Endothelial cell of umbilical vein (primary cell): Measurements from ENCODE around the gene ZNF740. TPM values are rescaled to one million over a fixed set of nuclear protein-coding genes. Genes with fewer than 3 reads are reported as not detected.
"Not testable (repeated sequence)": the region's sequence is repeated elsewhere in the genome, so short reads cannot be mapped to it uniquely, and the experiment has no call there.

Experiments
- BruUV-seq: library from RNA; stranded (reverse); fragments of 400-500 nt; replicated peaks from 2 replicates; lab custom pipeline; 2021; lab: Mats Ljungman, UMichigan
- CTCF ChIA-PET: fragments of 300-600, 350-600 bp; sonication (Branson Sonifier 250); formaldehyde crosslinking; loops from one replicate; lab custom pipeline; 2021; ENCODE audit warnings: antibody characterized with exemption, inconsistent platforms; lab: Charles Lee
- POLR2A ChIA-PET: fragments of 300-600, 350-600 bp; sonication (Branson Sonifier 250); formaldehyde crosslinking; loops from one replicate; lab custom pipeline; 2021; ENCODE audit warnings: antibody characterized with exemption, inconsistent platforms; lab: Charles Lee
- DNase-seq: peaks from one replicate; pipeline ENCODE4 v3.0.0-alpha.2; 2011; ENCODE audit warnings: low read depth, low spot score
- FAIRE-seq: peaks from 2 replicates; lab custom pipeline; 2011; peaks lifted over from hg19 to GRCh38; lab: Jason Lieb, UNC
- H2AFZ ChIP-seq: 2 replicates; pipeline ENCODE4 v1.6.0; 2012; ENCODE audit warnings: low read depth, low read length, control low read depth, inconsistent platforms
- H3K27ac ChIP-seq: 2 replicates; pipeline ENCODE4 v1.5.1; 2011; ENCODE audit warnings: low read depth, mild to moderate bottlenecking, control low read depth, low read length, moderate library complexity; ENCODE audit not compliant: insufficient read depth
- H3K27me3 ChIP-seq, 2 experiments: 2 replicates each; pipeline versions ENCODE4 v1.6.0 to v1.6.1; 2011; ENCODE audit warnings: low read length in 2 of 2, mixed read lengths in 1 of 2; ENCODE audit not compliant: control insufficient read depth in 2 of 2, insufficient read depth in 2 of 2
- H3K36me3 ChIP-seq, 2 experiments: 2 replicates in 1 of 2; 3 replicates in 1 of 2; pipeline ENCODE4 v1.5.1; 2011; ENCODE audit warnings: low read length in 2 of 2, mild to moderate bottlenecking in 1 of 2, moderate library complexity in 1 of 2; ENCODE audit not compliant: control insufficient read depth in 2 of 2, insufficient read depth in 2 of 2; ENCODE audit errors: extremely low read depth in 1 of 2
- H3K4me1 ChIP-seq: 3 replicates; pipeline ENCODE4 v1.5.1; 2011; ENCODE audit warnings: mild to moderate bottlenecking, low read length; ENCODE audit not compliant: control insufficient read depth, insufficient read depth; ENCODE audit errors: extremely low read depth
- H3K4me2 ChIP-seq: 2 replicates; pipeline ENCODE4 v1.6.1; 2011; ENCODE audit warnings: low read length, control low read depth, mixed read lengths; ENCODE audit not compliant: insufficient read depth
- H3K4me3 ChIP-seq, 3 experiments: fragments of 200-600 bp in 1 of 3; sonication (generic), shearing (Covaris generic) in 1 of 3; replicated peaks in 1 of 3; 2 replicates each; pipeline ENCODE4 v1.5.1; 2011 to 2016; ENCODE audit warnings: control low read depth in 3 of 3, low read length in 3 of 3, mild to moderate bottlenecking in 2 of 3, inconsistent platforms in 1 of 3, low read depth in 1 of 3, moderate library complexity in 1 of 3; ENCODE audit not compliant: insufficient read depth in 1 of 3
- H3K79me2 ChIP-seq: 2 replicates; pipeline ENCODE4 v1.6.0; 2012; ENCODE audit warnings: low read length, inconsistent platforms; ENCODE audit not compliant: control insufficient read depth, insufficient read depth
- H3K9ac ChIP-seq: replicated peaks from 2 replicates; pipeline ENCODE3; 2011; ENCODE audit warnings: low read length, control low read depth; ENCODE audit not compliant: insufficient read depth; ENCODE audit errors: extremely low read depth
- H3K9me1 ChIP-seq: replicated peaks from 3 replicates; pipeline ENCODE4 v1.6.0; 2011; ENCODE audit warnings: mild to moderate bottlenecking, low read length; ENCODE audit not compliant: control insufficient read depth, insufficient read depth; ENCODE audit errors: extremely low read depth
- H3K9me3 ChIP-seq: replicated peaks from 2 replicates; pipeline ENCODE4 v1.5.1; 2012; ENCODE audit warnings: low read length, inconsistent platforms; ENCODE audit not compliant: control insufficient read depth, insufficient read depth
- H4K20me1 ChIP-seq: replicated peaks from 2 replicates; pipeline ENCODE3; 2011; ENCODE audit warnings: mild to moderate bottlenecking, low read length; ENCODE audit not compliant: control insufficient read depth, insufficient read depth; ENCODE audit errors: extremely low read depth
- FOS ChIP-seq: IDR thresholded peaks from 2 replicates; pipeline ENCODE4 v1.6.1; 2011; ENCODE audit warnings: mild to moderate bottlenecking, low read length, moderate library complexity, borderline replicate concordance; ENCODE audit not compliant: insufficient read depth
- dilution Hi-C: fragments of 300-500 bp; cut with MboI; formaldehyde crosslinking; loops from one replicate; pipeline ENCODE4 v1.15.0; 2019; ENCODE audit warnings: low sequenced_read_pairs; ENCODE audit not compliant: extremely low pct_ligation_motif_present
- intact Hi-C: fragments of 100-400 bp; cut with micrococcal nuclease; formaldehyde crosslinking; loops from one replicate; pipeline ENCODE4 v1.10.0; 2022
- polyA plus RNA-seq, 4 experiments: library from polyadenylated mRNA; depleted of rRNA in 3 of 4; stranded (reverse) in 3 of 4; unstranded in 1 of 4; fragments of >200 nt; gene quantifications; 2 replicates each; pipeline versions ENCODE4 v1.2.1 to v1.2.3, GENCODE V29; 2011 to 2012; ENCODE audit warnings: missing spikeins in 1 of 4
- total RNA-seq: library from RNA; stranded (reverse); gene quantifications from 2 replicates; pipeline ENCODE4 v1.2.3, GENCODE V29; 2021

ZNF740 gene
- total and polyA plus RNA-seq, 2 donors (not counting 3 experiments of a cell fraction or from before 2014, with no cell fraction given): 10.5 to 38.1 TPM

- H3K4me2 ChIP-seq: no peak overlapping the region
- H2AFZ ChIP-seq: no peak overlapping the region
- no peak for DNase-seq
- BruUV-seq: no TSS peak
- TF ChIP-seq FOS: no peak
- dilution Hi-C loops: no loop called here
- H3K27me3 ChIP-seq: peaks cover 0 to 2% of the 10 kb centered on the region in 2 experiments
- FAIRE-seq: no peak
- H3K4me3 ChIP-seq: no peak overlapping the region
- H3K36me3 ChIP-seq: no peaks in the 10 kb centered on the region
- H4K20me1 ChIP-seq: no peaks in the 10 kb centered on the region
- H3K79me2 ChIP-seq: no peaks in the 10 kb centered on the region
- CTCF ChIA-PET: interaction anchor here (1.0 to 1.5 kb wide), 7 partner anchors 9 to 144 kb away, joined by 3 to 8 read pairs (median 3); no protein-coding TSS in a partner anchor
- H3K4me1 ChIP-seq: peaks cover 6% of the 10 kb centered on the region
- intact Hi-C loops: no loop called here
- H3K9ac ChIP-seq: no peak overlapping the region
- POLR2A ChIA-PET: no interaction called here
- H3K9me3 ChIP-seq: no peaks in the 10 kb centered on the region
- no peak overlapping the region for H3K27ac ChIP-seq
- H3K9me1 ChIP-seq: no peaks in the 10 kb centered on the region
Measured at GRCh38 chr12:53201639-53202038, 21.1 kb downstream of the ZNF740 start.

- CTCF ChIA-PET: interaction anchor here (1.0 to 1.5 kb wide), 6 partner anchors 8 to 136 kb away, joined by 3 to 8 read pairs (median 4); no protein-coding TSS in a partner anchor
- FAIRE-seq, H4K20me1 ChIP-seq, H3K4me1 ChIP-seq, BruUV-seq, DNase-seq, H3K4me3 ChIP-seq, dilution Hi-C loops, H3K9me3 ChIP-seq, H3K9ac ChIP-seq, H3K27me3 ChIP-seq, intact Hi-C loops, H2AFZ ChIP-seq, H3K4me2 ChIP-seq, H3K36me3 ChIP-seq, H3K9me1 ChIP-seq, H3K27ac ChIP-seq, H3K79me2 ChIP-seq, POLR2A ChIA-PET: not testable (repeated sequence)
Measured at GRCh38 chr12:53202316-53202715, 21.8 kb downstream of the ZNF740 start.
